Natural killer cell (primary cell): ENCODE data around the gene KHSRP. TPM values are rescaled to one million over a fixed set of nuclear protein-coding genes. Genes with fewer than 3 reads are reported as not detected.

ENCODE experiments used
- ATAC-seq, 3 donors: fragments of 150-1000 bp in 2 of 3; fragments of 200-7000 bp in 1 of 3; cut with Tn5 transposase; 1 replicate in 1 of 3; 2 replicates in 2 of 3; pipeline ENCODE4 v1.10.0; 2021; ENCODE audit warnings: mild to moderate bottlenecking in 2 of 3, moderate library complexity in 2 of 3
- DNase-seq, 2 donors: peaks; one replicate each; pipeline versions ENCODE4 v3.0.0 to v3.0.0-alpha.2; 2013 to 2021; ENCODE audit warnings: mixed read lengths in 1 of 2
- H3K27ac ChIP-seq: one replicate; pipeline ENCODE4 v1.5.1; 2013; ENCODE audit warnings: mild to moderate bottlenecking, low read length
- H3K27me3 ChIP-seq: one replicate; pipeline ENCODE4 v1.6.1; 2013; ENCODE audit warnings: low read length; ENCODE audit not compliant: control insufficient read depth, insufficient read depth
- H3K36me3 ChIP-seq: one replicate; pipeline ENCODE4 v1.6.1; 2013; ENCODE audit warnings: low read length; ENCODE audit not compliant: control insufficient read depth, insufficient read depth
- H3K4me1 ChIP-seq: one replicate; pipeline ENCODE4 v1.6.1; 2013; ENCODE audit warnings: low read length; ENCODE audit not compliant: control insufficient read depth, insufficient read depth
- H3K4me3 ChIP-seq: one replicate; pipeline ENCODE4 v1.5.1; 2013; ENCODE audit warnings: low read length
- H3K9me3 ChIP-seq: one replicate; pipeline ENCODE4 v1.6.1; 2013; ENCODE audit warnings: low read length; ENCODE audit not compliant: control insufficient read depth, insufficient read depth
- H3K27ac Mint-ChIP-seq, 2 donors: one replicate each; pipeline ENCODE4 v1.8.0; 2022; ENCODE audit warnings: mild to moderate bottlenecking in 2 of 2, mixed read lengths in 2 of 2, moderate library complexity in 1 of 2
- H3K27me3 Mint-ChIP-seq, 2 donors: one replicate each; pipeline ENCODE4 v1.8.0; 2022; ENCODE audit warnings: low read depth in 2 of 2, mixed read lengths in 2 of 2
- H3K36me3 Mint-ChIP-seq: one replicate; pipeline ENCODE4 v1.8.0; 2022; ENCODE audit warnings: mixed read lengths
- H3K4me1 Mint-ChIP-seq, 2 donors: one replicate each; pipeline ENCODE4 v1.8.0; 2022; ENCODE audit warnings: mixed read lengths in 2 of 2
- H3K4me3 Mint-ChIP-seq: one replicate; pipeline ENCODE4 v1.8.0; 2022; ENCODE audit warnings: mild to moderate bottlenecking, moderate library complexity, mixed read lengths
- H3K9me3 Mint-ChIP-seq, 2 donors: one replicate each; pipeline ENCODE4 v1.8.0; 2022; ENCODE audit warnings: mixed read lengths in 2 of 2
- WGBS: methylation state at CpG from one replicate; pipeline ENCODE4 v1.1.7; 2013; ENCODE audit warnings: missing lambda C conversion rate; ENCODE audit not compliant: insufficient coverage; 5-methylcytosine and 5-hydroxymethylcytosine counted together
- intact Hi-C: fragments of 100-400 bp; cut with micrococcal nuclease; formaldehyde crosslinking; loops from one replicate; pipeline ENCODE4 v1.14.2; 2022
- total RNA-seq, 4 donors: library from RNA; stranded (reverse); fragments of 120-200 nt in 1 of 4; gene quantifications; one replicate each; pipeline versions ENCODE4 v1.2.3 to v1.2.4, GENCODE V29; 2013 to 2022
- TF ChIP-seq, protein P1 (sequence below): fragments of 200-600 bp; IDR thresholded peaks from one replicate; pipeline ENCODE4 v1.8.0; 2022; ENCODE audit warnings: antibody characterized with exemption

Gene KHSRP
- total RNA-seq, 3 donors from 2014 or later (not counting 1 experiment from before 2014, with no cell fraction given): 160 to 192 (median 165) TPM

- H3K27ac ChIP-seq: peak overlapping the region; percentile 96
- 4% methylated on average over 29 of the region's 30 CpGs for WGBS
- H3K9me3 Mint-ChIP-seq: no peaks in the 10 kb centered on the region
- TF ChIP-seq, protein P1, sequence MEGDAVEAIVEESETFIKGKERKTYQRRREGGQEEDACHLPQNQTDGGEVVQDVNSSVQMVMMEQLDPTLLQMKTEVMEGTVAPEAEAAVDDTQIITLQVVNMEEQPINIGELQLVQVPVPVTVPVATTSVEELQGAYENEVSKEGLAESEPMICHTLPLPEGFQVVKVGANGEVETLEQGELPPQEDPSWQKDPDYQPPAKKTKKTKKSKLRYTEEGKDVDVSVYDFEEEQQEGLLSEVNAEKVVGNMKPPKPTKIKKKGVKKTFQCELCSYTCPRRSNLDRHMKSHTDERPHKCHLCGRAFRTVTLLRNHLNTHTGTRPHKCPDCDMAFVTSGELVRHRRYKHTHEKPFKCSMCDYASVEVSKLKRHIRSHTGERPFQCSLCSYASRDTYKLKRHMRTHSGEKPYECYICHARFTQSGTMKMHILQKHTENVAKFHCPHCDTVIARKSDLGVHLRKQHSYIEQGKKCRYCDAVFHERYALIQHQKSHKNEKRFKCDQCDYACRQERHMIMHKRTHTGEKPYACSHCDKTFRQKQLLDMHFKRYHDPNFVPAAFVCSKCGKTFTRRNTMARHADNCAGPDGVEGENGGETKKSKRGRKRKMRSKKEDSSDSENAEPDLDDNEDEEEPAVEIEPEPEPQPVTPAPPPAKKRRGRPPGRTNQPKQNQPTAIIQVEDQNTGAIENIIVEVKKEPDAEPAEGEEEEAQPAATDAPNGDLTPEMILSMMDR: no peak
- peaks cover 18% of the 10 kb centered on the region for H3K4me1 ChIP-seq
- intact Hi-C loops: loop anchor here (1.0 kb wide), 2 partner anchors 19 to 33 kb away; no protein-coding TSS in a partner anchor
- no peaks in the 10 kb centered on the region for H3K9me3 ChIP-seq
- H3K27ac Mint-ChIP-seq: peak overlapping the region; percentile 96 to 97
- H3K36me3 Mint-ChIP-seq: no peaks in the 10 kb centered on the region
- peak overlapping the region; percentile 89 for H3K4me3 ChIP-seq
- ATAC-seq (no peak), DNase-seq (peak in 1 of 2 donors; percentile 19)
- H3K4me3 Mint-ChIP-seq: peak overlapping the region; percentile 97
- H3K36me3 ChIP-seq: peaks cover 26% of the 10 kb centered on the region
- H3K27me3 Mint-ChIP-seq: no peaks in the 10 kb centered on the region
- no peaks in the 10 kb centered on the region for H3K27me3 ChIP-seq
- peaks cover 26 to 30% of the 10 kb centered on the region in 2 donors for H3K4me1 Mint-ChIP-seq
Measured at GRCh38 chr19:6392221-6393073, 32.2 kb downstream of the KHSRP start.

- Histone ChIP-seq H3K4me3 (no peak overlapping the region), H3K4me1 (peaks cover 4% of the 10 kb centered on the region), H3K9me3 (no peaks in the 10 kb centered on the region), H3K27me3 (no peaks in the 10 kb centered on the region), H3K27ac (no peak overlapping the region), H3K36me3 (peaks cover 51% of the 10 kb centered on the region)
- Mint-ChIP-seq H3K4me3 (no peak overlapping the region), H3K9me3 (no peaks in the 10 kb centered on the region), H3K27me3 (no peaks in the 10 kb centered on the region), H3K27ac (no peak overlapping the region), H3K4me1 (peaks cover 13 to 14% of the 10 kb centered on the region in 2 donors), H3K36me3 (no peaks in the 10 kb centered on the region)
- TF ChIP-seq, protein P1: no peak
- intact Hi-C loops: no loop called here
- no peak for ATAC-seq
- DNase-seq: no peak
- WGBS: 97% methylated on average over 19 of the region's 19 CpGs
Measured at GRCh38 chr19:6387372-6387771, 37.2 kb downstream of the KHSRP start.

- H3K4me1 ChIP-seq: no peaks in the 10 kb centered on the region
- H3K9me3 Mint-ChIP-seq: no peaks in the 10 kb centered on the region
- H3K27me3 ChIP-seq: no peaks in the 10 kb centered on the region
- H3K4me1 Mint-ChIP-seq: peaks cover 0 to 4% of the 10 kb centered on the region in 2 donors
- H3K27ac ChIP-seq: no peak overlapping the region
- intact Hi-C loops: no loop called here
- H3K4me3 ChIP-seq: no peak overlapping the region
- no peaks in the 10 kb centered on the region for H3K36me3 Mint-ChIP-seq
- H3K36me3 ChIP-seq: peaks cover 68% of the 10 kb centered on the region
- H3K4me3 Mint-ChIP-seq: no peak overlapping the region
- H3K27ac Mint-ChIP-seq: no peak overlapping the region
- ATAC-seq: no peak
- 96% methylated on average over 4 of the region's 4 CpGs for WGBS
- TF ChIP-seq, protein P1: no peak
- no peaks in the 10 kb centered on the region for H3K9me3 ChIP-seq
- DNase-seq: no peak
- no peaks in the 10 kb centered on the region for H3K27me3 Mint-ChIP-seq
Measured at GRCh38 chr19:6384381-6384780, 40.2 kb downstream of the KHSRP start.
